ENCODE results near the gene RBM39. TPM values are rescaled to one million over a fixed set of nuclear protein-coding genes. Genes with fewer than 3 reads are reported as not detected.
"Not testable (repeated sequence)": the region's sequence is repeated elsewhere in the genome, so short reads cannot be mapped to it uniquely, and the experiment has no call there.

The RBM39 gene
- total and polyA plus RNA-seq, 11 donors: 72.6 to 165 (median 112) TPM

GRCh38 chr20:35716330-35716729 lies 25.7 kb downstream of the RBM39 start:
- 94 to 95% (median 95%) methylated on average over 4 of the region's 4 CpGs for WGBS, 4 donors
- TF ChIP-seq CTCF (IDR thresholded peaks at IDR 0.05) (no peak), POLR2A (IDR thresholded peaks at IDR 0.05) (no peak)
- intact Hi-C loops (cut with DNase I): loop anchor here in 1 of 10 donors (5.0 kb wide), 1 partner anchor 166 kb away; no protein-coding TSS in a partner anchor

GRCh38 chr20:35715652-35716051 lies 26.4 kb downstream of the RBM39 start:
- intact Hi-C loops (cut with DNase I): loop anchor here in 1 of 10 donors (5.0 kb wide), 1 partner anchor 167 kb away; no protein-coding TSS in a partner anchor
- Histone ChIP-seq H3K4me1 (peaks cover 0 to 34% (median 23%) of the 10 kb centered on the region in 12 donors), H3K27me3 (no peaks in the 10 kb centered on the region), H3K4me3 (no peak overlapping the region), H3K27ac (no peak overlapping the region), H3K9me3 (no peaks in the 10 kb centered on the region), H3K36me3 (peaks cover 0 to 100% (median 100%) of the 10 kb centered on the region in 9 donors)
- TF ChIP-seq CTCF (IDR thresholded peaks at IDR 0.05) (no peak), POLR2A (IDR thresholded peaks at IDR 0.05) (no peak)
- WGBS, 4 donors: 88 to 98% (median 95%) methylated on average over 2 of the region's 2 CpGs
- ATAC-seq: no peak
- no peak for DNase-seq

More at GRCh38 chr20:35716330-35716729, 25.7 kb downstream of the RBM39 start:
- Histone ChIP-seq H3K27me3 (no peaks in the 10 kb centered on the region), H3K36me3 (peaks cover 1 to 100% (median 100%) of the 10 kb centered on the region in 9 donors), H3K4me1 (peaks cover 0 to 33% (median 19%) of the 10 kb centered on the region in 12 donors), H3K4me3 (no peak overlapping the region), H3K27ac (no peak overlapping the region), H3K9me3 (no peaks in the 10 kb centered on the region)
- DNase-seq: no peak
- ATAC-seq: no peak

- H3K9me3 ChIP-seq: no peaks in the 10 kb centered on the region
- DNase-seq (no peak), ATAC-seq (no peak)
- H3K4me3 ChIP-seq: no peak overlapping the region
- no peak for TF ChIP-seq POLR2A (IDR thresholded peaks at IDR 0.05)
- TF ChIP-seq CTCF (IDR thresholded peaks at IDR 0.05): no peak
- H3K4me1 ChIP-seq: peaks cover 0 to 35% (median 29%) of the 10 kb centered on the region in 12 donors
- no peak overlapping the region for H3K27ac ChIP-seq
- no peaks in the 10 kb centered on the region for H3K27me3 ChIP-seq
- intact Hi-C loops (cut with DNase I): no loop called here
- 52 to 71% (median 62%) methylated on average over 4 of the region's 4 CpGs for WGBS, 4 donors
- peaks cover 0 to 100% (median 100%) of the 10 kb centered on the region in 9 donors for H3K36me3 ChIP-seq
Observed at GRCh38 chr20:35714127-35714526, 27.9 kb downstream of the RBM39 start.

GRCh38 chr20:35713120-35713519 lies 28.9 kb downstream of the RBM39 start:
- ATAC-seq: not testable (repeated sequence)

More at GRCh38 chr20:35713120-35713519, 28.9 kb downstream of the RBM39 start:
- not testable (repeated sequence) for H3K9me3 ChIP-seq, H3K4me3 ChIP-seq, DNase-seq, H3K27me3 ChIP-seq, H3K27ac ChIP-seq
- intact Hi-C loops (cut with DNase I): loop anchor here in 1 of 10 donors (1.0 kb wide), 1 partner anchor 19 kb away; no protein-coding TSS in a partner anchor
- Histone ChIP-seq H3K36me3 (peaks cover 0 to 100% (median 100%) of the 10 kb centered on the region in 9 donors), H3K4me1 (peaks cover 0 to 40% (median 30%) of the 10 kb centered on the region in 12 donors)
- WGBS, 4 donors: 85 to 91% (median 88%) methylated on average over 9 of the region's 9 CpGs
